Adrenal gland (tissue), 5 donors: ENCODE data around the gene ANKRD23.

ENCODE experiments used
- POLR2A ChIP-seq, 2 donors: fragments of 450-650 bp; IDR thresholded peaks; one replicate each; pipeline ENCODE4 v1.6.1; 2017; ENCODE audit warnings: antibody characterized with exemption in 2 of 2, mild to moderate bottlenecking in 2 of 2, moderate library complexity in 1 of 2
- TF ChIP-seq, protein P1 (sequence below), 6 experiments: fragments of 450-650 bp in 4 of 6; fragments of 200-600 bp in 2 of 6; sonication (generic) in 1 of 6; IDR thresholded peaks; 1 replicate in 5 of 6; 2 replicates in 1 of 6; pipeline versions ENCODE4 v1.5.1 to v1.8.0; 2016 to 2021; ENCODE audit warnings: antibody characterized with exemption in 6 of 6, mild to moderate bottlenecking in 2 of 6, moderate library complexity in 1 of 6
- donor health status: DM: no; HTN: no; CAD: no.

DNA sequence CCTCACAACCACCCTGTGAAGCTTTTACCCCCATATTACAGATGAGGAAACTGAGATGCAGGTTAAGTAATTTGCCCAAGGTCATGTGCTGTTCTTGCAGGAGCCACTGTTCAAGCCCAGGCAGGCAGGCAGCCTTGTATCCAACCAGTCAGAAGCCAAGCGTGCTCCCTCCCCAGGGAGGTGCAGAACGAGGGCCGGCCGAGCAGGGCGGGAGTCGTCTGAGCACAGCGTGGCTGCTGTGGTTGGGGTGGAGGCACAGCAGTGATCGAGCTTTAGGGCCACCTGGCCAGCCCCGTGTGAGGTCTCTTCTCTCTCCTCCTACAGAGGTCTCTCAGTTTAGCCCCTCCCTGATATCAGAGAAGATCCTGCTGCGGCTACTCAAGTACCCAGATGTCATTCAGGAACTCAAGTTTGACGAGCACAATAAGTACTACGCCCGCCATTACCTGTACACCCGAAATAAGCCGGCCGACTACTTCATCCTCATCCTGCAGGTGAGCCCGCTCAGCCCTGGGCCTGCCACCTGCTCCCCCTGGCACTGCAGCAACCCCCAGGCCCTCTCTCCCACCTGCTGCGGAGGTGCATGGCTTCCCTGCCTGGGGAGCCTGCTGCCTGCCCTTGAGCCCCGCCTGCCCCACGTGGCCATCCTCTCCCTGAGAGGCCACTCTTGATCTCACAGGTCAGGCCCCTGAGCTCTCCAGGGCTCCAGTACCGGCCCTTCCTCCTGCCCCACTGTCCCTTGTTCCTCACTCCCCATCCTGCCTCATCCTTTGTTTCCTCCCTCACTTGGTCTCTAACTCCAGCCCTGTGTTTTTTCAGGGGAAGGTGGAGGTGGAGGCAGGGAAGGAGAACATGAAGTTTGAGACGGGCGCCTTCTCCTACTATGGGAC, 44.8 kb downstream of the ANKRD23 start:
- TF ChIP-seq, protein P1, sequence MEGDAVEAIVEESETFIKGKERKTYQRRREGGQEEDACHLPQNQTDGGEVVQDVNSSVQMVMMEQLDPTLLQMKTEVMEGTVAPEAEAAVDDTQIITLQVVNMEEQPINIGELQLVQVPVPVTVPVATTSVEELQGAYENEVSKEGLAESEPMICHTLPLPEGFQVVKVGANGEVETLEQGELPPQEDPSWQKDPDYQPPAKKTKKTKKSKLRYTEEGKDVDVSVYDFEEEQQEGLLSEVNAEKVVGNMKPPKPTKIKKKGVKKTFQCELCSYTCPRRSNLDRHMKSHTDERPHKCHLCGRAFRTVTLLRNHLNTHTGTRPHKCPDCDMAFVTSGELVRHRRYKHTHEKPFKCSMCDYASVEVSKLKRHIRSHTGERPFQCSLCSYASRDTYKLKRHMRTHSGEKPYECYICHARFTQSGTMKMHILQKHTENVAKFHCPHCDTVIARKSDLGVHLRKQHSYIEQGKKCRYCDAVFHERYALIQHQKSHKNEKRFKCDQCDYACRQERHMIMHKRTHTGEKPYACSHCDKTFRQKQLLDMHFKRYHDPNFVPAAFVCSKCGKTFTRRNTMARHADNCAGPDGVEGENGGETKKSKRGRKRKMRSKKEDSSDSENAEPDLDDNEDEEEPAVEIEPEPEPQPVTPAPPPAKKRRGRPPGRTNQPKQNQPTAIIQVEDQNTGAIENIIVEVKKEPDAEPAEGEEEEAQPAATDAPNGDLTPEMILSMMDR (IDR thresholded peaks at IDR 0.05) = no peak
- no peak for TF ChIP-seq POLR2A (IDR thresholded peaks at IDR 0.05)
